Gastrocnemius medialis (tissue), 4 donors: ENCODE results near the gene NGEF.

Source experiments
- CTCF ChIP-seq, 5 experiments: fragments of 450-650 bp in 3 of 5; fragments of 200-600 bp in 2 of 5; sonication (generic) in 2 of 5; IDR thresholded peaks in 4 of 5; conservative IDR thresholded peaks in 1 of 5; 1 replicate in 4 of 5; 2 replicates in 1 of 5; pipeline ENCODE4 v1.5.1; 2016 to 2019; ENCODE audit warnings: antibody characterized with exemption in 5 of 5, mild to moderate bottlenecking in 3 of 5, moderate library complexity in 3 of 5
- POLR2A ChIP-seq, 2 donors: fragments of 450-650 bp; IDR thresholded peaks; one replicate each; pipeline ENCODE4 v1.6.1; 2017; ENCODE audit warnings: antibody characterized with exemption in 2 of 2, mild to moderate bottlenecking in 2 of 2, moderate library complexity in 2 of 2

- TF ChIP-seq CTCF (IDR thresholded peaks at IDR 0.05 in 4 of 5, conservative IDR thresholded peaks at IDR 0.05 in 1 of 5) (no peak), POLR2A (IDR thresholded peaks at IDR 0.05) (no peak)
These were observed 116.1 kb downstream of the NGEF start for GRCh38 chr2:232896720-232897597.
